GM23248 (cell line): ENCODE measurements around the gene CFAP54.

ENCODE experiments used
- EZH2 ChIP-seq: fragments of 200-600 bp; sonication (generic); IDR thresholded peaks from 2 replicates; pipeline ENCODE4 v1.6.1; 2018; ENCODE audit warnings: antibody characterized with exemption, mild to moderate bottlenecking; ENCODE audit not compliant: insufficient read depth, poor library complexity, severe bottlenecking
- EZH2phosphoT487 ChIP-seq: fragments of 200-600 bp; sonication (generic); IDR thresholded peaks from 2 replicates; pipeline ENCODE4 v1.6.1; 2018; ENCODE audit warnings: antibody characterized with exemption, moderate library complexity, mild to moderate bottlenecking, low read depth; ENCODE audit not compliant: insufficient read depth

DNA sequence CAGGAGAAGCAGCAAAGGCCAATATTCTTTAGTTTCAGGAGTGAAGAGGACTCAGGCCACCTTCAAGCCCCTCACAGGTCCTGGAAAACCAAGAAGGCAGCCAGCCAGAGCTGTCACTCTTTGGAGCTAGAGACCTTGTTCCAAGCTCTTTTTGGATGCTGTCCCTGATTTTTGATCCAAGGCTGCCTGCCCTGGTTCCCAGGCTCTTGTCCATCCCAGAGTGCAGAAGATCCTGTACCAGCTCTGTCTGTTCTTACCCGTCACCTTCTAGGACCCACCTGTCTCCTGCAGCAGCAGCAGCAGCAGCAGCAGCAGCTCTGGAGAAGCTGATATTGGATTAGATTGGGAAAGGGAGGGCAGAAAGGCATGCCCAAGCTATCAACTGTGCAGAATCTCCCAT, 260.6 kb downstream of the CFAP54 start:
- no peak for TF ChIP-seq EZH2
- TF ChIP-seq EZH2phosphoT487: no peak
